H1 (cell line): Measurements from ENCODE around the gene HSD17B13. TPM values are rescaled to one million over a fixed set of nuclear protein-coding genes. Genes with fewer than 3 reads are reported as not detected.

Source experiments
- CTCF ChIA-PET: fragments of 300-600 bp; sonication (Branson Sonifier 250); formaldehyde crosslinking; loops from one replicate; lab custom pipeline; 2021; ENCODE audit not compliant: partially characterized antibody; lab: Charles Lee
- POLR2A ChIA-PET: fragments of 300-600 bp; sonication (Branson Sonifier 250); formaldehyde crosslinking; loops from one replicate; lab custom pipeline; 2021; ENCODE audit warnings: inconsistent platforms; ENCODE audit not compliant: partially characterized antibody; lab: Charles Lee
- DNase-seq, 2 experiments: peaks; one replicate each; pipeline versions ENCODE4 v3.0.0 to v3.0.0-alpha.2; 2010 to 2022; ENCODE audit warnings: low spot score in 2 of 2, low read depth in 1 of 2, mixed read lengths in 1 of 2
- FAIRE-seq: peaks from 2 replicates; lab custom pipeline; 2011; peaks lifted over from hg19 to GRCh38; lab: Jason Lieb, UNC
- H2AFZ ChIP-seq: 2 replicates; pipeline ENCODE4 v1.8.1; 2012; ENCODE audit warnings: low read length, inconsistent platforms
- H2AK5ac ChIP-seq: 2 replicates; pipeline ENCODE4 v1.6.1; 2013; ENCODE audit warnings: low read depth, low read length
- H2BK120ac ChIP-seq: replicated peaks from 2 replicates; pipeline ENCODE3; 2013; ENCODE audit warnings: low read depth, low read length, inconsistent platforms
- H2BK12ac ChIP-seq: 2 replicates; pipeline ENCODE4 v1.6.1; 2013; ENCODE audit warnings: low read depth, low read length
- H2BK15ac ChIP-seq: 2 replicates; pipeline ENCODE4 v1.6.1; 2013; ENCODE audit warnings: low read length
- H2BK20ac ChIP-seq: 2 replicates; pipeline ENCODE4 v1.6.1; 2013; ENCODE audit warnings: low read length
- H2BK5ac ChIP-seq: 2 replicates; pipeline ENCODE4 v1.6.1; 2013; ENCODE audit warnings: low read depth, low read length
- H3K14ac ChIP-seq: 2 replicates; pipeline ENCODE4 v1.6.1; 2013; ENCODE audit warnings: inconsistent platforms; ENCODE audit not compliant: insufficient read length
- H3K18ac ChIP-seq: 2 replicates; pipeline ENCODE4 v1.6.1; 2013; ENCODE audit warnings: low read length; ENCODE audit errors: extremely low read depth
- H3K23ac ChIP-seq: 2 replicates; pipeline ENCODE4 v1.6.1; 2013; ENCODE audit warnings: inconsistent platforms; ENCODE audit not compliant: insufficient read length
- H3K23me2 ChIP-seq: 2 replicates; pipeline ENCODE4 v1.6.1; 2013; ENCODE audit warnings: low read depth, low read length
- H3K27ac ChIP-seq: 2 replicates; pipeline ENCODE4 v1.6.1; 2011; ENCODE audit warnings: low read depth, low read length, inconsistent platforms
- H3K27me3 ChIP-seq, 4 experiments: replicated peaks in 1 of 4; 1 replicate in 1 of 4; 2 replicates in 3 of 4; pipeline versions ENCODE4 v1.6.1 to v1.8.1; 2011 to 2013; ENCODE audit warnings: low read length in 3 of 4, mild to moderate bottlenecking in 3 of 4, inconsistent platforms in 2 of 4, mixed read lengths in 2 of 4, moderate library complexity in 1 of 4; ENCODE audit not compliant: control insufficient read depth in 3 of 4, insufficient read depth in 3 of 4; ENCODE audit errors: extremely low read depth in 1 of 4
- H3K36me3 ChIP-seq, 4 experiments: 2 replicates each; pipeline versions ENCODE4 v1.6.1 to v1.8.1; 2011 to 2013; ENCODE audit warnings: mild to moderate bottlenecking in 4 of 4, low read length in 3 of 4, moderate library complexity in 2 of 4, control low read depth in 1 of 4, inconsistent platforms in 1 of 4; ENCODE audit not compliant: insufficient read depth in 4 of 4, control insufficient read depth in 2 of 4
- H3K4ac ChIP-seq: replicated peaks from 2 replicates; pipeline ENCODE3; 2013; ENCODE audit warnings: low read length, low read depth, mixed read lengths, inconsistent platforms; ENCODE audit not compliant: insufficient read length
- H3K4me1 ChIP-seq, 4 experiments: replicated peaks in 1 of 4; 1 replicate in 1 of 4; 2 replicates in 3 of 4; pipeline versions ENCODE4 v1.6.1 to v1.8.1; 2011 to 2013; ENCODE audit warnings: low read length in 3 of 4, inconsistent platforms in 2 of 4, mixed read lengths in 1 of 4; ENCODE audit not compliant: insufficient read depth in 4 of 4, control insufficient read depth in 3 of 4
- H3K4me2 ChIP-seq, 2 experiments: 2 replicates each; pipeline versions ENCODE4 v1.6.1 to v1.8.1; 2011 to 2013; ENCODE audit warnings: low read depth in 2 of 2, low read length in 2 of 2, control low read depth in 1 of 2, inconsistent platforms in 1 of 2, mild to moderate bottlenecking in 1 of 2; ENCODE audit not compliant: insufficient read depth in 1 of 2
- H3K4me3 ChIP-seq, 4 experiments: fragments of 200-600, 300-600 bp in 1 of 4; sonication (generic), shearing (Covaris generic), sonication (Bioruptor Twin) in 1 of 4; 2 replicates each; pipeline versions ENCODE4 v1.5.1 to v1.8.1; 2011 to 2016; ENCODE audit warnings: low read length in 4 of 4, low read depth in 3 of 4, control low read depth in 2 of 4, inconsistent platforms in 2 of 4, mild to moderate bottlenecking in 2 of 4, mixed read lengths in 1 of 4, moderate library complexity in 1 of 4; ENCODE audit not compliant: insufficient read depth in 2 of 4; ENCODE audit errors: extremely low read depth in 1 of 4
- H3K56ac ChIP-seq: replicated peaks from 2 replicates; pipeline ENCODE3; 2013; ENCODE audit warnings: low read depth, mild to moderate bottlenecking, mixed read lengths, low read length, inconsistent platforms; ENCODE audit not compliant: insufficient read length
- H3K79me1 ChIP-seq: 2 replicates; pipeline ENCODE4 v1.6.1; 2013; ENCODE audit warnings: low read depth, low read length, control low read depth
- H3K79me2 ChIP-seq, 2 experiments: 2 replicates each; pipeline versions ENCODE4 v1.6.1 to v1.8.1; 2012 to 2013; ENCODE audit warnings: low read length in 2 of 2, mild to moderate bottlenecking in 2 of 2, inconsistent platforms in 1 of 2; ENCODE audit not compliant: insufficient read depth in 2 of 2, control insufficient read depth in 1 of 2
- H3K9ac ChIP-seq, 4 experiments: replicated peaks in 1 of 4; 1 replicate in 1 of 4; 2 replicates in 3 of 4; pipeline versions ENCODE4 v1.6.1 to v1.8.1; 2011 to 2013; ENCODE audit warnings: low read depth in 3 of 4, low read length in 3 of 4, control low read depth in 2 of 4, mild to moderate bottlenecking in 2 of 4, moderate library complexity in 2 of 4, inconsistent platforms in 1 of 4; ENCODE audit errors: extremely low read depth in 1 of 4
- H3K9me3 ChIP-seq, 2 experiments: 2 replicates each; pipeline versions ENCODE4 v1.6.1 to v1.8.1; 2012 to 2013; ENCODE audit warnings: mild to moderate bottlenecking in 2 of 2, moderate library complexity in 2 of 2, control low read depth in 1 of 2, inconsistent platforms in 1 of 2, low read depth in 1 of 2, low read length in 1 of 2, mixed read lengths in 1 of 2; ENCODE audit not compliant: insufficient read depth in 2 of 2
- H4K20me1 ChIP-seq, 2 experiments: replicated peaks in 1 of 2; 2 replicates each; pipeline versions ENCODE3 to v1.8.1; 2011 to 2013; ENCODE audit warnings: inconsistent platforms in 2 of 2, low read length in 2 of 2, mild to moderate bottlenecking in 1 of 2; ENCODE audit not compliant: insufficient read depth in 2 of 2, control insufficient read depth in 1 of 2
- H4K5ac ChIP-seq: 2 replicates; pipeline ENCODE4 v1.6.1; 2013; ENCODE audit warnings: low read length, low read depth, mixed read lengths, inconsistent platforms; ENCODE audit not compliant: insufficient read length
- H4K8ac ChIP-seq: 2 replicates; pipeline ENCODE4 v1.8.0; 2013; ENCODE audit warnings: mild to moderate bottlenecking, moderate library complexity, low read length, inconsistent platforms; ENCODE audit not compliant: insufficient read depth; ENCODE audit errors: extremely low read depth
- H4K91ac ChIP-seq: replicated peaks from 2 replicates; pipeline ENCODE3; 2013; ENCODE audit warnings: low read length, mixed read lengths, inconsistent platforms; ENCODE audit not compliant: insufficient read length
- E2F6 ChIP-seq: IDR thresholded peaks from 2 replicates; pipeline ENCODE4 v1.6.1; 2012; ENCODE audit warnings: inconsistent platforms
- MAX ChIP-seq: IDR thresholded peaks from 2 replicates; pipeline ENCODE4 v1.6.1; 2012; ENCODE audit warnings: inconsistent platforms
- SIX5 ChIP-seq: IDR thresholded peaks from 2 replicates; pipeline ENCODE4 v1.6.1; 2011; ENCODE audit warnings: mild to moderate bottlenecking, low read depth, low read length
- SP4 ChIP-seq: IDR thresholded peaks from 2 replicates; pipeline ENCODE4 v1.6.1; 2012; ENCODE audit warnings: low read length, inconsistent platforms
- WGBS, 2 experiments: shearing (Covaris generic) in 1 of 2; methylation state at CpG; one replicate each; pipeline versions ENCODE4 v1.1.6 to v1.1.7; 2013 to 2015; ENCODE audit warnings: low lambda C conversion rate in 2 of 2, mixed read lengths in 2 of 2, inconsistent platforms in 1 of 2, low coverage in 1 of 2, missing lambda C conversion rate in 1 of 2; ENCODE audit not compliant: insufficient replicate concordance in 2 of 2, insufficient coverage in 1 of 2, insufficient read length in 1 of 2; ENCODE audit errors: extremely low coverage in 1 of 2, missing lambda C conversion rate in 1 of 2; 5-methylcytosine and 5-hydroxymethylcytosine counted together
- polyA plus RNA-seq, 7 experiments: library from polyadenylated mRNA; depleted of rRNA in 3 of 7; stranded (reverse) in 5 of 7; unstranded in 2 of 7; fragments of >200 nt in 5 of 7; fragments of 200-250 nt in 2 of 7; gene quantifications; 1 replicate in 5 of 7; 2 replicates in 1 of 7; 4 replicates in 1 of 7; pipeline versions ENCODE4 v1.2.1 to v1.2.3, GENCODE V29; 2011 to 2013; ENCODE audit warnings: missing spikeins in 2 of 7, mixed read lengths in 2 of 7
- total RNA-seq: library from RNA; stranded (reverse); fragmentation: NEBNext Ultra II Directional; extraction: Animal tissue kit (Norgen Biotek cat#: 25700); gene quantifications from 2 replicates; pipeline ENCODE4 v1.2.1, GENCODE V29; 2021

The HSD17B13 gene
- total and polyA plus RNA-seq, 2 of the 8 experiments (the other 6 are each of a cell fraction or from before 2014, with no cell fraction given), result 0.09 to 0.13 TPM

DNA sequence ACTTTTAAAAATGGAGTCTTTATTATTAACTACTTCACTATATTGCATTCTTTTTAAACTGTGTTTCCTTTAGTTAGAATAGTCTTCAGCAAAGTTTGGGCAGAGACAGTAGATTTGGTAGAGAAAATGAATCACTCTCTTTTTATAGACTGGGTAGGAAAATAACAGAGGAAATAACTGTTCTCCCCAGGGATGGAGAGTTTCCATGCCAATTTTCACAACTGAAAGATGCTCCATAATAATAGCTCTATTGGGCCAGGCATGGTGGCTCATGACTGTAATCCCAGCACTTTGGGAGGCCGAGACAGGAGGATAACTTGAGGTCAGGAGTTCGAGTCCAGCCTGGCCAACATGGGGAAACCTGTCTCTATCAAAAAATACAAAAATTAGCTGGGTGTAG is 13.1 kb downstream of the HSD17B13 start:
- H4K5ac ChIP-seq, result no peak overlapping the region
- no peaks in the 10 kb centered on the region for H3K27me3 ChIP-seq
- H3K4me2 ChIP-seq, result no peak overlapping the region
- no peak overlapping the region for H3K4ac ChIP-seq
- H3K23ac ChIP-seq, result no peak overlapping the region
- H3K9me3 ChIP-seq, result no peaks in the 10 kb centered on the region
- no peaks in the 10 kb centered on the region for H3K4me1 ChIP-seq
- DNase-seq (no peak), FAIRE-seq (no peak)
- no peak overlapping the region for H2BK12ac ChIP-seq
- no peak for TF ChIP-seq MAX
- no peak for TF ChIP-seq SP4
- no peak for TF ChIP-seq SIX5
- no peak for TF ChIP-seq E2F6
- WGBS, 2 experiments, result 83% methylated on average over 2 of the region's 2 CpGs; no CpG with 5 or more reads in 1 of the 2 experiments
- no peak overlapping the region for H2BK15ac ChIP-seq
- H3K14ac ChIP-seq, result no peak overlapping the region
- no peak overlapping the region for H4K8ac ChIP-seq
- no peaks in the 10 kb centered on the region for H3K79me1 ChIP-seq
- no peak overlapping the region for H3K9ac ChIP-seq
- H3K27ac ChIP-seq, result no peak overlapping the region
- no peak overlapping the region for H2AK5ac ChIP-seq
- no peak overlapping the region for H3K56ac ChIP-seq
- CTCF ChIA-PET, result interaction anchor here (0.5 kb wide), 1 partner anchor 127 kb away, joined by 5 read pairs; no protein-coding TSS in a partner anchor
- no peak overlapping the region for H2AFZ ChIP-seq
- no peak overlapping the region for H3K4me3 ChIP-seq
- H2BK20ac ChIP-seq, result no peak overlapping the region
- H3K79me2 ChIP-seq, result no peaks in the 10 kb centered on the region
- H3K36me3 ChIP-seq, result no peaks in the 10 kb centered on the region
- H4K91ac ChIP-seq, result no peak overlapping the region
- no peak overlapping the region for H3K18ac ChIP-seq
- POLR2A ChIA-PET, result no interaction called here
- no peaks in the 10 kb centered on the region for H4K20me1 ChIP-seq
- no peak overlapping the region for H2BK5ac ChIP-seq
- no peaks in the 10 kb centered on the region; the same call in 1 of the 2 replicates for H3K23me2 ChIP-seq
- H2BK120ac ChIP-seq, result no peak overlapping the region
